Stimulated activated CD8-positive, alpha-beta memory T cell treated with anti-CD3 and anti-CD28 coated beads, Interleukin-2, amount 100 ng/mL, for 48 hours (primary cell): Measurements from ENCODE around the gene LDB3.
"Not testable (repeated sequence)": the region's sequence is repeated elsewhere in the genome, so short reads cannot be mapped to it uniquely, and the experiment has no call there.

Experiments
- DNase-seq, 2 donors: peaks; one replicate each; pipeline ENCODE4 v3.0.0-alpha.2; 2020; ENCODE audit warnings: low read depth in 2 of 2

Gene LDB3, protein sequence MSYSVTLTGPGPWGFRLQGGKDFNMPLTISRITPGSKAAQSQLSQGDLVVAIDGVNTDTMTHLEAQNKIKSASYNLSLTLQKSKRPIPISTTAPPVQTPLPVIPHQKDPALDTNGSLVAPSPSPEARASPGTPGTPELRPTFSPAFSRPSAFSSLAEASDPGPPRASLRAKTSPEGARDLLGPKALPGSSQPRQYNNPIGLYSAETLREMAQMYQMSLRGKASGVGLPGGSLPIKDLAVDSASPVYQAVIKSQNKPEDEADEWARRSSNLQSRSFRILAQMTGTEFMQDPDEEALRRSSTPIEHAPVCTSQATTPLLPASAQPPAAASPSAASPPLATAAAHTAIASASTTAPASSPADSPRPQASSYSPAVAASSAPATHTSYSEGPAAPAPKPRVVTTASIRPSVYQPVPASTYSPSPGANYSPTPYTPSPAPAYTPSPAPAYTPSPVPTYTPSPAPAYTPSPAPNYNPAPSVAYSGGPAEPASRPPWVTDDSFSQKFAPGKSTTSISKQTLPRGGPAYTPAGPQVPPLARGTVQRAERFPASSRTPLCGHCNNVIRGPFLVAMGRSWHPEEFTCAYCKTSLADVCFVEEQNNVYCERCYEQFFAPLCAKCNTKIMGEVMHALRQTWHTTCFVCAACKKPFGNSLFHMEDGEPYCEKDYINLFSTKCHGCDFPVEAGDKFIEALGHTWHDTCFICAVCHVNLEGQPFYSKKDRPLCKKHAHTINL

DNA sequence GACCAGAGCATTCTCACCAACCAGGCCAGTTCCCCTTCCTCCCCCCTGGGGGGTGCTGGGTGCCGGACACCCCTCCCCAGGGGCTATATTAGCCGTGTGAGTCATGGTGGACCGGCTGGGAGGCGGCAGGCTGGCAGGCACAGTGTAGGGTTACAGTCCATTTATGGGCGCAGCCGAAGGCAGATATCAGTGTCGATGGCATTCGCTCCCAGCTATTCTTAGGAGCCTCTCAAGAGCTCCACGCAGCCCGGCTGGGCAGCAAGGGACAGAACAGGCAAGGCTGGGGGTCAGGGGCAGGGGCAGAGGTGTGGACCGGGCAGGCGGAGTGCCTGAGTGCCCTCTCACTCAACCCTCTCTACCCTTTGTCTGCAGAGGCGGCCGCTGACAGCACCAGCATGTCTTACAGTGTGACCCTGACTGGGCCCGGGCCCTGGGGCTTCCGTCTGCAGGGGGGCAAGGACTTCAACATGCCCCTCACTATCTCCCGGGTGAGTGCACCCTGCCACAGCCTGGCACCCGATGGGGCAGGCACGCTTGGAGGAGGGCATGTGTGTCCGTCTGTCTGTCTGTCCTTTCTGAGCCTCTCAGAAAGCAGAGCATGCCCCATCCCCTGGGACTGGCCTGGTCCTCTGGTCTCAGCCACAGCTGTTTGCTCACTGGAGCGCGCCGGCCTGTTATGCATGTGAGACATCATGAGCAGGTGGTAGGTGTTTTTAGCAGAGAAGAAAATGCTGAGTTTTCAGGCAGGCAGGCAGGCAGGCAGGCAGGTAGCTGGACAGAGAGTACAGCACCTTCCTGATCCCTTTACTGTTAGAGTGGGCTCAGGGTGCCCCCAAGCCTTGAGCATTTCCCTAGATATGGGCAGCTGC, at the start of gene LDB3:
TSS of gene LDB3 (plus strand) at position 215 of the 869 bp plus-strand sequence. CDS start at position 396, 181 bp downstream.
- no peak for DNase-seq

DNA sequence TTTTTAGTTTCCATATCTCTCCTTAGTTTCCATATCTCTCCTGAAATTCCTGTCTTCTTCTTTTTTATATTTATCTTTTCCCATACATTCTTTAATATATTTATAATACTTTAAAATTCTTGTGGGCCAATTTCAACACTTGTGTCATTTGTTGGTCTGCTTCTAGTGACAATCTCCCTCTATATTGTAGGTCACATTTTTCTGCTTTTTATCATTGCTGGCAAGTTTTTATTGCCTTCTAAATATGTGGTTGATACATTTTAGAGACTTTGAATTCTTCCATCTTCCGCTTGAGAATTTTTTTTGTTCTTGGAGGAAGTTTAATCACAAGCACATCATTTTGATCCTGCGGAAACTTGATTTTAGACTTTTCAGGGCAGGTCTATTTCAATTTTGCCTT, 40.0 kb upstream of the LDB3 start:
- DNase-seq = no peak

DNA sequence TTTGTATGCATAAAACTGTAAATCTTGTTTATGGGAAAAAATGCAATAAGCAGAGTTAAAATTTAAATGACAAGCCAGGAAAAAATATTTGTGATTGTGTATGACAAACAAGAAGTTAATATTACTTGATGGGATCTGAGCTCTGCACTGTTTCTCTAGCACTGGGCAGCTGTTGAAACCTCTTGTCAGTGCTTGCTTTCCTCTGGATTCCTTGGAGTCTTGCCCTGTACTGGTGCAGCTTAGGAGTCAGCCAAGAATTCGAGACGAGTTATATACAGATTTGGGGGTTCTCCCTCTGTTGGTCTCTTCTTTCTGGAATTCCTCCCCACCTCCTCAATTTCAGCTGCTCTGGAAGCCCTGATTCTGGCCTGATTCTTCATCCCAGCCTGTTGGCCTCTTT, 38.2 kb upstream of the LDB3 start:
- DNase-seq = no peak

DNA sequence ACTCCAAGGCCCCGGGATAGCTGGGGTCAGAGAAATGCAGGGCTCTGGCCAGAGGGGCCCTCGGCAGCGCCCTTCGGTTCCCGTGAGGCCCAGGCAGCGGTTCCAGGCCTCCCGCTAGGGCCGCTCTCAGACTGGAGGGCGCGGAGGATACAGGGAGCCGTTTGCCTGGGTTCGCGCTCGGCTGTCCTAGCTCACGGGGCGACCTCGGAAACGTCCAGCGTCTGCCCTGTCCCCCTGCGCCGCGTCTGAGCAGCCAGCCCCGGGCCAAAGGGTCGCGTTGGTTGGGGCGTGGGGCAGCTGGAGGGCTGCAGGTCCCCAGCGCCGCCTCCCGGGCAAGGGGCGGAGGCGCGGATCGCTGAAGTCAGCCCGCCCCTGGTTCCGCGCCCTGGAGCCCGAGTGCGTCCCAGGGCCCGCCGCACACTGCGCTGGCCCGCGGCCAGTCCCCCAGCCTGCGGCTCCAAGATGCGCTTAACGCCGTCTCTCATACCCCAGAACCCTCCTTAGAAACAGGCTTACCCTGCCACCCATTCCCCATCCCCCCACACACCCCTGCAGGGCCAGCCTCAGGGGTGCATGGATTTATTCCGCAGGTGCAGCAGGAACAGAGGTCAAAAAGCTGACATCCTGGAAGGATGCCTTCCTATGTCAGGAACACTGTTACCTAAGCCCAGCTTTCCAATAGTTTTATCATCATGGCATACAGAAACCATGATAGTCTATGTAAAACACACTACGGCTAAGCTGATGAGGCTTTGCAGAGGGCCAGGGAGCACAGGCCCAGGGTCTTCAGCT, 36.1 kb upstream of the LDB3 start:
- no peak for DNase-seq

DNA sequence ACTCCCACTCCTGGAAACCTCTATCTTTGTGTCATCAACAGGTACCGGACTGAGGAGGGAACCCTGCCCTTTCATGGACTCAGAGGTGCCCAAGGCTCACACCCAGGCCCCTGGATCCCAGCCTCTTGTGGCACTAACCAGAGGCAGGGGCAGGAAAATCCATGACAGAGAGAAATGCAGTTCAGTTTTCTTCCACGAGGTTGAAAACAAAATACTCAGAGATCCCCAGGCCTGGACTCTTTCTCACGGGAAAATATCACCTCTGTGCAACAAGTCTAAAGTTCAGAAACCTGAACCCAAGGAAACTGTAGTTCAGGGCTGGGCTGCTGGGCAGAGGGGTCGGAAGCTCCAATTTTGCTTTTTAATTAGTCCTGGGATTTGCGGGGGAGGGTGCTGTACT, 35.4 kb upstream of the LDB3 start:
- DNase-seq = no peak

DNA sequence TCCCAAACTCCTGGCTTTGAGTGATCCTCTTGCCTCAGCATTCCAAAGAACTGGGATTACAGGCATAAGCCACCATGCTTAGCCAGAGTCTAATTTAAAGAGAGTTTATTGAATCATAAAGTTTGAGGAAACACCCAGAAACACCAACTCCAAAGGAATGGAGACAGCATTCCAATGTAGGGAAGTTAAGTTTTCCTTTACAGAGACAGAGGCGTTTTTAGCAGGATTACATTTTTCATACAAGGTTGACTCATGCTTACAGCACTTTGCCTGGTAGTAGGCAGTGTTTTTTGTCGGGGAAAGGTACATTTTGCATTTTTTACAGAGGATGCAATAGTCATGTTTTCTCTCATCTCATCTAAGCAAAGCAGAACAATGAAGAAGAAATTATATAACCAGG, 32.9 kb upstream of the LDB3 start:
- DNase-seq = no peak

DNA sequence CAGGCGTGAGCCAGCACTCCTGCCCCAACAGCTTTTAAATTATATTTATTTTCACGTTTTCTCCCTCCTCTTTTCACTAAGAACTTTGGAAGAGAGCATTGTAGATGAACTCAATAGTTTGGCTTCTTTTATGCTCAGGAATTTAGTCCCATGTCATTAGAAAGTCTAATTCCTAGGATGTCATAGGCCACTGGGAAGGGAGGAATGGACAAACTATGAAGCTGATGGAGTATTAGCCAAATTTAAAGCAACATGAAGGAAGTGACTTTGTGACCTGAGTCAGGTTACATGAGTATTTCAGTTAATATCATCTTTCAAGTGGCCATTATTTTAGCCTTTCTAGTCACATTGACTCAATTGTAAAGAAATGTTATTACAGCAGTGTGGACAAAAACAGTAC, 32.0 kb upstream of the LDB3 start:
- DNase-seq = no peak

DNA sequence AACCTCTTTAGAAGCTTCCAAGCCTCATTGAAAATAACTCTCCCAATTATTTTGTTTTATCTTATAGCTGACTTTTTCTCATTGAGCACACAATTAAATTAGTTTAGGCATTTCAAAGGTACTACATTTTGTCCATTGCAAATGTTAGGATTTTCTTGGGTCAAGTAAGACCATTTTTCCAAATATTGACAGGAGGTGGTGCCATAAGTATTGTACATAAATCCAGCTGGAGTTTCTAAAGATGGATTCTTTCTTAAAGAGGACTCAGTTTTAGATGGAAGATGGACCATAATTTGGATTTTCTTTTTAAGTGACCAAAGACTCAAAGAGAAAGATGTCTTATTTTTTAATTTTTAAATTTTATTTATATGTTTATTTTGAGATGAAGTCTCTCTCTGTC, 26.3 kb upstream of the LDB3 start:
- DNase-seq = no peak

DNA sequence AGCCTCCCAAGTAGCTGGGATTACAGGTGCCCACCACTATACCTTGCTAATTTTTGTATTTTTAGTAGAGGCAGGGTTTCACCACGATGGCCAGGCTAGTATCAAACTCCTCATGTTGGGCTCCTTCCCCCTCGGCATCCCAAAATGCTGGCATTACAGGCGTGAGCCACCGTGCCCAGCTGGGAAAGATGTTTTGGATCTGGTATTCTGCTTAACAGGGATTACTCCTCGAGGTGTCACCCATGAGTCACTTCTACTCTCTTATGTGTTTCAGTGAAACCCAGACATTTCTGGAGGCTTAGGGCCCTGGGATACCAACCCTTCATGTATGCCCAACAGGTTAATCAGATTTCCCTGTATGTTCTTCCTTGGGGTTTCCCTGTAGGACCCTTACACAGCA, 25.8 kb upstream of the LDB3 start:
- no peak for DNase-seq

DNA sequence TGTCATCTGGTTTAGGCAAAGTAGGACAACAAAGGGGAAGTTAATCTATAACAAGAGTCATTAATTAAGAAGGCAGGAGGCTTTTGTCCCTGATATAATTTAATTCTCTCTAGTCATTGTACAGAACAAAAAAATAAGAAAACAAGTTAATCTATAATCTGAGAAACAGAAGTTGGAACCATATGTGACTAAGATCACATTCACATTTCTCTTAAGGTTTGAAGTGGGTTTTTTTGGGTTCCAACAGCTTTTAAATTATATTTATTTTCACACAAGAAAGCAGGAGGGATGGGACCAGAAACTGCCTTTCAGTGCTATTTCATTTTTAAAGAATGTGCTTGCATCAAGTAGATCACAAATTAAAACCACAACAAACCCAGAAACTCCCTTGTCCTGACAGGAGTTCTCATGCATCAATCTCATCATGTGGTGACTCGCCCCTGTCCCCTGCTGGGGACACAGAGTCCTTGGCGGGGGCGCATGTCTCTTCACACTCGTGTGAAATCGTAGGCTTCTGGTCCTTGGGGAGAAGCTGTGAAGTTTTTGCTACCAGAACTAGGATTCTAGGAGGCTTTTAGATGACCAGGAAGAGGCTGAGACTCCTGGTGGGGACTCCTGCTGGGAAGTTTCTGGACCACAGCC, 24.0 kb upstream of the LDB3 start:
- DNase-seq = no peak

DNA sequence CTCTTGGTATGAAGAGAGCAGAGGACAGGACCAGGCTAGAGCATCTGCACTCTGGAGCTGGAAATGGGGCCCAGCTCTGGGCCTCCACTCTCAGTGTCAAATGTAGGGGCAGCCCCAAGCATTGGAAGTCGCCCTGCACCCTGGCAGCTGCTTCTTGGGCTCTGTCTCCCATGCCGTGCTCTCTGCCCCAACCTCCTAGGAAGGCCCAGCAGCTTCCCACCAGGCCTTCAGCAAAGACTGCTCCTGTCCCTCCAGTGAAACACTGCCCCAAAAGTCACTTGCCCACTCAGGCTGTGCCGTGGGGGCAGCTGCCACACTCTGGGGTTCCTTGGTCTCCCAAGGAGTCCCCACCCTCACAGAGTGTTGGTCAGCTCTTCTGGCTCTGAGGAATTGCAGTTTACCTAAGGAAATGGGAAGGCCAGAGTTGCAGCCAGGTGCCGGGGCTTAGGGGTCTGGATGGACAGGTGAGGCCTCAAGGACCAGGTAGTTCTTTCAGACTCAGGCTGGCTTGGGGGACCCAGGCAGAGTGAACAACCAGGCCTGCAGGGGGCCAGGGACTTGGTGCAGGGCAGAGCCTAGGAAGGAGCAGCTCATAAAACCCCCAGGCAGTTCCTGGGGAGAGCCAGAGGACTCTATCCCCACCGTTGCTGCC, 23.4 kb upstream of the LDB3 start:
- no peak for DNase-seq

DNA sequence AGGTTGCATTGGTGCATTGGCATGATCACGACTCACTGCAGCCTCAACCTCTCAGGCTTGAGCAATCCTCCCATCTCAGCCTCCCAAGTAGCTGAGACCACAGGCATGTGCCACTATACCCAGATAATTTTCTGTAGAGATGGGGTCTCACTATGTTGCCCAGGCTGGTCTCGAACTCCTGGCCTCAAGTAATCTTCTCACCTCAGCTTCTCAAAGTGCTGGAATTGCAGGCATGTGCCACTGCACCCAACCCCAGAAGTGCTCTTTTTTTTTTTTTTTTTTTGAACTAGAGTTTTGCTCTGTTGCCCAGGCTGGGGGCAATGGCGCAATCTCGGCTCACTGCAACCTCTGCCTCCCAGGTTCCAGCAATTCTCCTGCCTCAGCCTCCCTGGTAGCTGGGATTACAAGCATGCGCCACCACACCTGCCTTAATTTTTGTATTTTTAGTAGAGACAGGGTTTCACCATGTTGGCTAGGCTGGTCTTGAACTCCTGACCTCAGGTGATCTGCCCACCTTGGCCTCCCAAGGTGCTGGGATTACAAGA, 22.6 kb upstream of the LDB3 start:
- not testable (repeated sequence) for DNase-seq

DNA sequence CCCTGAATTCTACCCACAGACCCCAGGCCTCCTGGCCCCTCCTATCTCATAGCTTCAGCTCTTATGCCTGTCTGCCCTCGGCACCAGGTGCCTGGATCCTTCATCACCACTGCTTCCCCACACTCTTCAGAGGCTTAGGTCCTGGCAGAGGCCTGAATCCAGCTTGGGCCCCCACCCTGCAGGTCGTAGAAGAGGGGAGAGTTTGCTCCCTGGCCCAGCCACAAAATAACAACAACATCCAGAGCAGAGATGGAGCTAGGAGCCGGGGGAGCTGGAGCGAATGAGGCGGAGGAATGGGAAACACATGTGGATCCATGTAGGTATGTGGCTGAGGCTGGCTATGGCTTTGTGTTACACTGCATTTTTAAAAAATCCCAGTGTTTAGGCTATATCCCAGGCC, 21.8 kb upstream of the LDB3 start:
- no peak for DNase-seq

DNA sequence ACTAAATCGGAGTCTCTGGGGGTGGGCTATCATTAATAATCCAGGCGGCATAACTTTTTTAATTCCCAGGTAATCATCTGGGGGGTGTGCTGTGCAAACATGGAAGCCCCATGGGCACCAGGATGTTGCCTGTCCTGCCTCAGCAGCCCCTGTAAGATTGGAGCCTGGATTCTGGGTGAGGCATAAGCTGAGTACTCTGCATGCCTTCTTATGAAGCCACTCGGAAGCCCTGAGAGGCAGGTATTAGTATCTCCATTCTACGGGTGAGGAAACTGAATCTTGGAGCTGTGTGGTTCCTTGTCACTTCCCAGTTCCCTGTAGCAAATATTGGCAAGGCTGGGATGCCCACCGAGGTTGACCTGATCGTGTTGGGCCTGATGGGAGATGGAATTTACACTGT, 21.4 kb upstream of the LDB3 start:
- no peak for DNase-seq

DNA sequence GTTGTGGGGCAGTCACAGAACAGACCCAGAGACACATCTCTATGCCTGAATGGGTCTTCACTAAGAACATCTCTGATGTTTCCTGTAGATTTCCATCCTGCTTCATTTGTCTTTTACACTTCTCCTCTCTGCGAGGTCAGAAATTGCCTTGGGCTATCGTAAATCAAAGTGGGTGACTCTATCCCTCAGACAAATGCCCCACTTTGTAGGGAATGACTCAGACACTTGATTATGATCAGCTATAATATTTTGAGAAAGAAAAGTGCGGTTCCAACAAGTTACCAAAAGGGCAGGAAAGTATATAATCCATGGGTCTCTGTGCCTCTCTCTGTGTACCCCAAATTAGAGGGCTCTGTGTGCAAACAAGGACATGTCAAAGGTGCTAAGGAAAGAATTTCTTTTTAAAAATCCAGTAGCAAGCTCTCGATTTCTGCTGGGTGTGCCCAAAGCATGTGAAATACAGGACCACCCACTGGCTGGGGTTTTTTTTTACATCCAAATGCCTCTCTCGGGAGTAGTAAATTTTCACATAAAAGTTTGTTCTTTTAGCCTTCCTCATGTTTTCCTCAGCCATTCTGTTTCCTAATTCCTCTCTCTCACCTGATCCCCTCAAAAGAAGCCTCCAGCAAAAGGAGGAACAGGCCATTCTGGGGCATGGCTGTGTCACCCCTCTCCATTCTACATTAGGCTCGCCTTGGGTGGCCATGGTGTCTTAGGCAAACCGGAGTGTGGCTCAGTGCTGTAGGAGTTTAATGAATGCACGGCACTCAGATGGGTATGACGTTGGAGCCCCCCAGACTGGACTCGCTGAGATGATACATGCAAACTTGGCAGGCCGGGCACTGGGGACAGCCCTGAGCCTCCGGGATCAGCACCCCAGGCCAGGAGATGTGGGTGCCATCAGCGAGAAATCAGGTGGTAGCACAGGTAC, 20.3 kb upstream of the LDB3 start:
- no peak for DNase-seq

DNA sequence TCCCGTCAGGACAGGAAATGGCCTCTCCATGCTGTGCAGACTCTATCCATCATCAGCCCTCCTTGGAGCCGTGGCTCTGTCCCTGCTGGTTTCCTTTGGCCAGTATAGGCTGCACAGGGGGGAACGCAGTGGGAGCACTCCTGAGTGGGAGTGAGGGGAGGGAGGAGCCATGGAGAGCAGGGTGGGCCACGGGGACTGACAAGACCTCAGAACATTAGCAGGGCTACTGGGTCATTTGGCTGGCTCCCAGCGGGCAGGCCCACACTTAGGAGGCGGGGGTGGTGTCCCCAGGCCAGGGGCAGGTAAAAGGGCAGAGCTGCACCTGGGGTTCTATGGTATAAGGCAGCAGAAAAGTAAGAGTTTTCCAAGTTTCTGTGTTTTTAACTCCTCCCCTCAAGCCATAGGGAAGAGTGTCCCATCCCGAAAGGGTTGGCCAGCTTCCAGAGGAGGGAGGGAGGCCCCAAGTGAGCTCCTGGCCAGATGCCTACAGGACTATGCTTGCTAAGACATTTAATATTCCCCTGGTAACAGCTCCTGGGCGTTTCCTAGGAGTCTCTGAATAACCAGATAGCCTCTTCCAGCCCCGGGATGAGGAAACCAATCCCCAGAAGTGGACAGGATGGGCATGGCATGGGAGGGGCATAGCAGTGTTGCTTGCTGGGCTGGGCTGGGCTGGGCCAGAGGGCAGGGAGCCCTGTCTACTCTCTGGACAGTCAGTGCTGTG, 19.4 kb upstream of the LDB3 start:
- no peak for DNase-seq

DNA sequence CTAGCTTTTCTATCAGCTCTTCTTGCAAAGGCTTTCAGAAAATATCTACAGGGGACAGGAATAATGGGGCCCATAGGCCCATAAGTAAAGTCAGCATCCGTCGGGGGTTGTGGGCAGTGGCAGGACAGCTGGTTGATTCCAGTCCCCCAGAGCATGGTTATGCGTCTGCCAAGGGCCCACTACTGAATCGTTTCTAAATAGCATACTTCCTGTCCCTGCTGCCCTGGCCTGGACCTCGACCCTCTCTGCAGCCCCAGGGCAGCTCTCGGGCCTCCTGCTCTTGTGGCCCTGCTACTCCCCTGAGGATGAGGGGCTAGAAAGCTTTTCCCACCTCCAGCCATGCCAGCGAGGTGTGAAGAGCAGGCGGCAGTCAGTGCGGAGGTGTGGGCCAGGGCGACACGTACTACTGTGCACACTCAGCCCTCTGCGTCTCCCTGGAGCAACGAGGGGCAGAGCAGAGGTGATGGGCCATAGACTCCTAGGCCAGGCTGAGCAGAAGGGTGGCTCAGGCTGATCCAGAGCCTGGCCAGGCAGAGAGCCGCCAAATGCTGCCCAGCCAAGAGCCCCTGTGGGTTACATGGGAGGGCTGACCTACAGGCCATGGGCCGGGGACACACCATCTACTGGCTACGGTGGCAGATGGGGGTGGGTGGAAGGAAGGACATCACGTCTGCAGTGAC, 18.7 kb upstream of the LDB3 start:
- DNase-seq = no peak

DNA sequence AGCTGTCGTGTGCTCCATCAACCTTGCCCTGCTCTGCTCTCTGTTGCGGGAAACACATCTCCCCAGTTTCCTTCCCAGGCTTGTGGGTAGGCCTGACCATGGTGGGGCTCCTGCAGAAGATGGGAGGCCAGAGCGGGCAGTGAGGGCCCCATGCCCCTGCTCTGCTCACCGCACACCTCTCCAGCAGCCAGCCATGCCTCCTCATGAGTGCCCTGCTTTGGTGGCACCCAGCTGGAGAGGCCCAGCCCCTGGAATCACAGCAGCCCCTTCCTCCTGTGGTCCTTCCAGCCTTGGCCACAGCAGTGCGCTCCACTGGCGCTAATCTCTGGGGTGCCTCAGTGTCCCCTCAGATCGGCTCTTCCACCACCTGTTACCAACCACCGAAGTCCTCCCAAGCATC, 18.2 kb upstream of the LDB3 start:
- no peak for DNase-seq
